H54 (cell line): ENCODE measurements around the gene ANKDD1A.

Experiments used
- DNase-seq: peaks from one replicate; pipeline ENCODE4 v3.0.0; 2011; ENCODE audit warnings: low spot score, mixed read lengths; ENCODE audit not compliant: insufficient read length
- FAIRE-seq: peaks from 3 replicates; lab custom pipeline; 2011; peaks lifted over from hg19 to GRCh38; lab: Jason Lieb, UNC
- POLR2A ChIP-seq: IDR thresholded peaks from 2 replicates; pipeline ENCODE4 v1.6.1; 2011; ENCODE audit warnings: low read depth, mild to moderate bottlenecking, low read length

The ANKDD1A gene

GRCh38 chr15:64947211-64947610 is 35.5 kb downstream of the ANKDD1A start:
- no peak for DNase-seq
- FAIRE-seq: no peak
- no peak for TF ChIP-seq POLR2A

GRCh38 chr15:64948916-64949315 is 37.2 kb downstream of the ANKDD1A start:
- TF ChIP-seq POLR2A: no peak
- FAIRE-seq (no peak), DNase-seq (no peak)

GRCh38 chr15:64949383-64950186 is 37.9 kb downstream of the ANKDD1A start:
- TF ChIP-seq POLR2A: no peak
- DNase-seq: no peak
- FAIRE-seq: no peak

GRCh38 chr15:64950888-64951287 is 39.2 kb downstream of the ANKDD1A start:
- DNase-seq (no peak), FAIRE-seq (no peak)
- no peak for TF ChIP-seq POLR2A

GRCh38 chr15:64951777-64952418 is 40.2 kb downstream of the ANKDD1A start:
- no peak for FAIRE-seq
- no peak for TF ChIP-seq POLR2A
- no peak for DNase-seq

GRCh38 chr15:64954395-64954794 is 42.7 kb downstream of the ANKDD1A start:
- TF ChIP-seq POLR2A: no peak
- DNase-seq: no peak
- FAIRE-seq: no peak

GRCh38 chr15:64959128-64959527 is 47.4 kb downstream of the ANKDD1A start:
- no peak for TF ChIP-seq POLR2A
- FAIRE-seq: no peak
- no peak for DNase-seq

GRCh38 chr15:64960153-64960552 is 48.5 kb downstream of the ANKDD1A start:
- DNase-seq: no peak
- no peak for TF ChIP-seq POLR2A
- FAIRE-seq: no peak

GRCh38 chr15:64961013-64961412 is 49.3 kb downstream of the ANKDD1A start:
- DNase-seq (no peak), FAIRE-seq (no peak)
- no peak for TF ChIP-seq POLR2A

- DNase-seq: no peak
- no peak for TF ChIP-seq POLR2A
- no peak for FAIRE-seq
Observed at GRCh38 chr15:64969401-64969800, 57.7 kb downstream of the ANKDD1A start.

- DNase-seq (no peak), FAIRE-seq (no peak)
- TF ChIP-seq POLR2A: no peak
Observed at GRCh38 chr15:64970698-64971097, 59.0 kb downstream of the ANKDD1A start.

- FAIRE-seq: no peak
- no peak for DNase-seq
- TF ChIP-seq POLR2A: no peak
Observed at GRCh38 chr15:64975390-64975789, 63.7 kb downstream of the ANKDD1A start.

GRCh38 chr15:64979252-64979710 is 67.6 kb downstream of the ANKDD1A start:
- no peak for DNase-seq
- no peak for FAIRE-seq
- TF ChIP-seq POLR2A: no peak

GRCh38 chr15:64981812-64982431 is 70.2 kb downstream of the ANKDD1A start:
- no peak for FAIRE-seq
- no peak for DNase-seq
- TF ChIP-seq POLR2A: no peak
